Stimulated activated CD4-positive, alpha-beta T cell treated with anti-CD3 and anti-CD28 coated beads, Interleukin-1b, Interleukin-23, amount 100 ng/mL, for 48 hours (primary cell): Measurements from ENCODE around the gene TSR2.

Source experiments
- DNase-seq: peaks from one replicate; pipeline ENCODE4 v3.0.0-alpha.2; 2020

The TSR2 gene, protein sequence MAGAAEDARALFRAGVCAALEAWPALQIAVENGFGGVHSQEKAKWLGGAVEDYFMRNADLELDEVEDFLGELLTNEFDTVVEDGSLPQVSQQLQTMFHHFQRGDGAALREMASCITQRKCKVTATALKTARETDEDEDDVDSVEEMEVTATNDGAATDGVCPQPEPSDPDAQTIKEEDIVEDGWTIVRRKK

DNA sequence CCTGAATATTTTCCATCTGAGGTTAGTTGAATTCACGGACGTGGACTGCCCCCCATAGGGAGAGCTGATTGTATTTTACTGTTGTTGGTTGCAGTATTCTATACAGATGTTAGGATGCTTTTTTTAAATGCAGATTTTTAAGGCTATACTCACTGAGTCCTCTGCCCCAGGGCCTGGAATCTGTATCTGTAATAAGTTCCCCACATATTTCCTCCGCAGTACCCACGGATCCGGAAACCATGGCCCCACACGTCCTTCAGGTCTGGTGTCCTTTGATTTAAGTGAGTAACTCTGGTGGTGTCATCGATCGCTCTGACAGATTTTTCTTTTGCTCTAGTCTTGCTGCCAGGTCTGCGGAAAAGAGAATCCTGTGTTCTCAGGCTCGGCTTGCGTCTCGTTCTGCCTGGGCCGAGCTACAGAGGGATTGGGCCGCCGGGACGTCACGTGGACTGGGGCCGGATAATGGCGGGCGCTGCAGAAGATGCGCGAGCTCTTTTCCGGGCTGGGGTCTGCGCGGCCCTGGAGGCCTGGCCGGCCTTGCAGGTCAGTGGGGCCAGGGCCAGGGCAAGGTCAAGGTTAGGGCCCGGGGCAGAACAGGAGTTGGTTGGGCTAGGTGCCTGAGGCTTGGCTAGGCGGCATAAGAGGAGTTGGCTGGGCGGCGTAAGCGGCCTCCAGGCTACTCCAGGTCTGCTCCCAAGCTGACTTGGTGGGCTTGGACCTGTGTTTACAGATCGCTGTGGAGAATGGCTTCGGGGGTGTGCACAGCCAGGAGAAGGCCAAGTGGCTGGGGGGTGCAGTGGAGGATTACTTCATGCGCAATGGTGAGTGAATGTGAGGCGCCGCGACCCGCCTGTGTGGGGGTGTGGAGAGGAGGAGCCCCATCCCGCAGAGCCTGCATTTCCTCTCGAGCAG, at the start of gene TSR2:
Gene TSR2, plus strand, starts transcription at position 445 of the 912 bp plus-strand sequence. Its CDS starts 18 bp downstream, at position 463.
- DNase-seq, result peak; percentile 78

DNA sequence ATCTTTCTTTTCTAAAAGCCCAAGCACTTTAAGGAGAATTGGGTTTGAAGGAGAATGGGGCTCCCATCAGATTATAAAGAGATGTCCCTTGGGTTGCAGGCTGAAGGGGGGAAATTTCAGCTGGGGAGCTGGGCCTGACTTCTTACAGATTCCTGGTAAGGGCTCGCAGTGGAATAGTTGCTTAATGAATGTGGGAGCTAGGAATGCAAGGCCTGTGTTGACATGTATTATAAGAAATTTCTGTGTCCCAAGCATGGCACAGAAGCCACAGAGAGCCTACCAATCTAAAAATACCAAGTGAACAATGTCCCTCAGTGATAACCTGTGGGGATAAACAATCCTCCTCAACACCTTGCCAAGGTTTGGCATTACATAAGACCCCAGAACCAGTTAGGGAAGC, 43.1 kb upstream of the TSR2 start:
- DNase-seq, result no peak

DNA sequence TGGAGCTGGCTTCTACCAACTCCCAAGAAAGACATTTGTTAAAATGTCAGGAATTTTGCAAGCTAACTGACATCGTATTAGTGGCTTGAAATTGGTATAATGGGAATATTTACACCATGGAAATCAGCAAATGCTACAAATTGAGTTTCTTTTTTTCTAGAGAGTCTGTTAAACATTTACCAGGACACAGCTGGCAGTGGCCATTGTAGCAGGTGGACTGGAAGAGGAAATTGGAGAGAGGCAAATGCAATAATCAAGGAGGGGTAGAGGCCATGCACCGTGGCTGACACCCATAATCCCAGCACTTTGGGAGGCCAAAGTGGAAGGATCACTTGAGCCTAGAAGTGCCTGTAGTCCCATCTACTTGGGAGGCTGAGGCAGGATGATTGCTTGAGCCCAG, 32.9 kb upstream of the TSR2 start:
- DNase-seq, result no peak

DNA sequence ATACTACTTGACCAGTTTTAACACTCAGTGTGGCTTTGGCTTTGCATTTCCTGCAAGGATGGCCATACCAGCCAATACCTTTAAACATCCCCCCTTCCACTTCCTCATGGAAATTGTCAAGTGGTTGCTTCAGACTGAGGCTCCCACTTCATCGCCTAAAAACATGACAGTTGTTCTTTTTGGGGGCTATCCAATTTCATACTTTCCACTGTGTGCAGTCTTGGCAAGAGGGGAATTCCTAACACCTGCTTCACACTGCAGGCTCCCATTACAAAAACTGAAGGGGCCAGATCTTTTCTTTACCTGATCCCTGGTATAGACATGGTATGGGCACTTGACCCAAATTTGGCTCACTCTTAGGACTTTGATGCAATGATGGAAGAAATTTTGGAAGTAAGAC, 28.5 kb upstream of the TSR2 start:
- no peak for DNase-seq

DNA sequence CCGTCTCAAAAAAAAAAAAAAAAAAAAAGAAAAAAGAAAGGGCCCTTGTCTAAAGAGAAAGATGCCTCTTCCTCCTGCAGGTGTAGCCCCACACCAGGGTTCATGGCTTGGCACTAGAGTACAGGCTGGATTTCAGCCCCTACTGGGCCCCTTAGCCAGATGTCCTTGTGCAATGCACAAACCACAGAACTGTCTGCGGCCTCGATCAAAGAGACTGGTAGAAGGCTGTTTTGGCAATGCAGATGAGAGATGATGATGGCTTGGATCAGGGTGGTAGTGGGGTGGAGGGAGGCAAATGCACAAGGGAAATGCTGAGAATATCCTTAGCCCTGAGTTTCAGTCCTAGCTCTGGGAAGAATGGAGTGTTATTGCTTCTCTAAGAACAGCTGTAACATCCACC, 26.5 kb upstream of the TSR2 start:
- no peak for DNase-seq

DNA sequence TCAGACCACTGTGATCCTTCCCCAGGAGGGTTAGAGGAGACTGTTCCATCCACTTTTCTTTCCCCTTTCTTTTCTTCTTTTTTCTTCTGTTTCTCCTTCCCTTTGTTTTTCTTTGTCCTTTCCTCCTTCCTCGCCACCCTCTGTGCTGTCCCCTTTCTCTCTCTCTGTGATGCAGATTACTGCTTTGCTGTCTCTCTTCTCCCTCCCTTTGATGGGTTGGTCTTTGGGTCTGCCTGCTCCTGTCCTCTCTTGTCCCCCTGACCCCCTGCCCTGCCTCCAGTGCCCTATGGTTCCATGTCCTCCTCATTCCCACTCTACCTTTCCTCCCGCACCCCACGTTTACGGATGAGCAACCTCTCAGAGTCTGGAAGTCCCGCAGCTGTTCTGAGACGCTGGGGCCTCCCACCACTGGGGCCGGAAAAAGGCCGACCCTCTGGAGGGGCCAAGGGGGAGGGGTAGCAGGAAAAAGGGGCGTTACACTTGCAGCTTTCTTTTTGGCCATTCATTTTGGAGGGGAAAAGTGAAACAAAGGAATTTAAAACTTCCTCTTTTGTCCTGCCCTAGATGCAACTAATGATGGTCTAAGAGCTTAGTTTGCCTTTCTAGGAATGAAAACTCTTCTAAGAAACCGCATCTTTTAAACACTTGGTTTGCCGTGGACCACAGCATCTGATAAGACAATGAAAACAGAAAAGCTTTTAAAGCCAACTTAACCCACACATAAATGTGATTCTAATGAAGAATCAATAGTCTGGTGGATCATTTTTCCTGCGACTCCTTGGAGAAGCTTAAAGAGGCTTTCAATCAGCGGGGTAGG, 24.5 kb upstream of the TSR2 start:
- DNase-seq, result no peak

DNA sequence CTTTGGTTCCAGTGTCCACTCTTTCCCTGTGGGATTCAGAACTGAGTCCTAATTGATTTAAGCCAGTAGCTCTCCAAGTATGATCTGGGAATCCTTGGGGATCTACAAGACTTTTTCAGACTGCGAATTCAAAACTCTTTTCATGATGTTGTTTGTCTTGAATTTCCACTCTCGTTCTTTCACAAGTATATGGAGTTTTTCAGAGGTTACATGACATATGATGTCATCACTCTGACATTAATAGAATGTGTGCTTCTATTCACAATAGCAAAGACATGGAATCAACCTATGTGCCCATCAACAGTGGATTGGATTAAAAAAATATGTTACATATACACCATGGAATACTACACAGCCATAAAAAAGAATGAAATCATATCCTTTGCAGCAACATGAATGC, 23.2 kb upstream of the TSR2 start:
- DNase-seq, result no peak

DNA sequence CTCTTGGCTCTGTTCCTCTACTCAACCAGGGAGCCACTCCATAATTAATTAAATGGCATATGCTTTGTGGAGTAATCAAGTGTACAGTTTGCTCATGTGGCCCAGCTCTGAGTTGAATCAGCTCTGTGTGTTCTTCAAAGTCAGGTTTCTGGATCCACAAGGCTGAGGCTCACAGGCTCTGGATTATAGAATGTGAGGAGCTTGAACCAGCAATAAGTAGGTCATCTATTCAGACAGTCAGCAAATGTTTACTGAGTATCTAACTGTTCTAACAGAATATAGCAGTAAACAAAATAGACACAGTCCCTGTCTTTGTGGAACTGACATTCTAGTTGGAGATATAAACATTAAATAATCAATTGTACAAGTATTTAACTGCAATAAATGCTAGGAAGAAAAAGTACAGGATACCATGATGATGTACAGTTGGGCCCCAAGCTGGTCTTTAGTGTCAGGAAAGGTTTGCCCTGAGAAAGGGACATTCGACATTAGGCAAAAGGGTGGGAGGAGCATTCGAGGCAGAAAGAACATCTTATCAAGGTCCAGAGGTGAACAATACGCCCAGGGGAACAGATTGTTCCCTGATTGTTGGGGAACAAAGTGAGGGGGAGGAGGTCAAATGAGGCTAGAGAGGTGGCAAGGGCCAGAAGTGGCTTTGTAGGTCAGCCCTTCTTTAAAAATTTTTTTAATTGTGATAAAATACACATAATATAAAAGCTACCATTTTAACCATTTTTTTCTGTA, 20.5 kb upstream of the TSR2 start:
- DNase-seq, result no peak

DNA sequence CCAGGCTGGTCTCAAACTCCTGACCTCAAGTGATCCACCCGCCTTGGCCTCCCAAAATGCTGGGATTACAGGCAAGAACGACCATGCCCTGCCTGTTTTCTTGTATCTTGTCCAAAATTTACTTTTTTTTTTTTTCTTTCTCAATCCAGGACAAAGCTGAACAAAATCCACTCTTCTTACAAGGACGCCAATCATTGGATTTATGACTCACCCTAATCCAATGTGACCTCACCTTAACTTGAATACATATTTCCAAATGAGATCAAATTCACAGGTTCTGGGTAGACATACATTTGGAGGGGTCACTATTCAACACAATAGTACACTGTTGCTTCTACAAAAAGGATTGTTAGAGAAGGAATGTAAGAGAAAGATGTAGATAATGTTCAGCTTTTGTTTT, 18.0 kb upstream of the TSR2 start:
- DNase-seq, result no peak

DNA sequence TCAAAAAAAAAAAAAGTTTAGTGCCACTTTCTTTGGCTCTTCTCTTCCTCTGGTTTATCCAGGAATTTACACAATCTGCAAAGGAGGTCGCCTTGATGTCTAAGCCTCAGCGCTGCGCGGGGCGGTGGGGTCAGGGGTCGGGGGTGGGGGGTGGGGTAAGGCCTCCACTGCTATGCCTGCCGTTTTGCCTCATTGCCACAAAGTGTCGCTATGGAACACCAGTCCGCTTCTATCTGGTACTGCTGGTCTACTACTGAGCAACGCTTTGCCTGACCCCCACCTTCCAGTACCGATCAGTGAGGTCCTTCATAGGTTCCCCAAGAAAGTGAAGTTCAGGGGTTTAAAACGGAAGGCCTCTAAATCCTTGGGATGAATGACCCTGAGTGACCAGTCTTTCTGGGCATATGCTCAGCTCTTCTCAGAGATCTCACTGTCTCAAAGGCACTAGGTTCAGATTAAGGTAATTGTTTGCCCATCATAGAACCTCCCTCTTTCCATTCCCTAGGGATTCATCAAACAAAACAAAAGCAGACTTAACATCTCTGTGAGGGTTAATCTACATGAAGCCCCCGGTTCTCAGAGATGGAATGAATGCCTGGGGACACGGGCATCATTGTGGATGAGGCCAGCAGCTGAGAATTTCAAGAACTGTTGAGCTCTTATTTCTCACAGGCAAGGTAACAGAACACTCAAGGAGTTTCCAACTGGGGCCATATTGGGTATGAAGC, 16.9 kb upstream of the TSR2 start:
- no peak for DNase-seq

DNA sequence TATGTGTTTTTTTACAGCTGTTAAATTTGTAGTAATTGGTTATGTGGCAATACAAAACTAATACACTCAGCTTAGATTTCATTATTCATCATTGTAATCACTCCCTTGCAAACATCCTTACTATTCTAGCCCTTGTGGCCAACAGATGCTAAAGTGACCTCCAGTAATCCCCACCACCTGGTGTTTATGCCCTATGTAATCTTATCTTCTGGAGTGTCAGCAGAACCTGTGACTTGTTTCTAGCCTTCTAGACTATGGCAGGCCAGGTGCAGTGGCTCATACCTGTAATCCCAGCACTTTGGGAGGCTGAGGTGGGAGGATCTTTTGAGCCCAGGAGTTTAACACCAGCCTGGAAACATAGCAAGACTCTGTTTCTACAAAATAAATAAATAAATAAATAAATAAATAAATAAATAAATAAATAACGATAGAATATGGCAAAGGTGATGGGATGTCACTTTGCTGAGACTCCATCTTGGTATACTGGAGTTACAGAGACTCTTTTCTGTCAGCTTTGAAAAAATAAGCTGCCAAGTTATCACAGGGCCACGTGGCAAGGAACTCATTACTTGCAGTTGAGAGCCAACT, 12.3 kb upstream of the TSR2 start:
- no peak for DNase-seq

DNA sequence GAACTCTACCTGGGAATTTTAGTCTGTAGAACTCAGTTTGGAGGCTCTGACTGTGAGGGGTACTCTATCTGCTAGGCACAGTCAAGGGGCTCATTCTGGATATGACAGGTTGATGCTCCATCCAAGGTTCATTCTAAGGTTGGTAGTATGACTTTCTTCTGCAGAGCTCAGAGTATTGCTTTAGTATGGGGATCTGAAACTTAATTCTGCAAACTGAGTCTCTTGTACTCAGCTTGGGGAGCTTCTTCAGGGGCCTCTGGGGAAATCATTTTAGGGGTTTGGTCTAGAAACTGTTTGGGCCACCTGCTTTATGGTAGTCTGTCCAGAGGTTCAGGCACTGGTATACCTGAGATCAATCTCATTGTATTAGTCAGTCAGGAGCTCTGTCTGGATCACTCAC, 9.7 kb upstream of the TSR2 start:
- no peak for DNase-seq

DNA sequence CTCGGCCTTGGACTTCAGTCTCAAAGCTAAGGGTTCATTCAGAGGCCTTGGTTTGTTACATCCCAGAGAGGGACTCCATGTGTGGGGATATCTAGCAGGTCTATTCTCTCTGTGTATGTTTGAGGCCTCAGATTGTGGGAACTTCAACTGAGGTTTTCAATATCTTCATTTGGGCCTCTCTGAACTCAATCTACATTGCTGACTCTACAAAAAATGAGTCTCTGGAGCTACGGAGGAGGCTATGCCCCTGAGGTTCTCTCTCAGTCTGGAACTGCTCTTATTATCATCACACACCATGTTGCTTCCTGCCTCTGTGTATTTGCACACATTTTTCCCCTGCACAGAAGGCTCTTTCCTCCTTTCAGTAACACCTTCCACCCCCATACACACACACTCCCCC, 5.1 kb upstream of the TSR2 start:
- no peak for DNase-seq

DNA sequence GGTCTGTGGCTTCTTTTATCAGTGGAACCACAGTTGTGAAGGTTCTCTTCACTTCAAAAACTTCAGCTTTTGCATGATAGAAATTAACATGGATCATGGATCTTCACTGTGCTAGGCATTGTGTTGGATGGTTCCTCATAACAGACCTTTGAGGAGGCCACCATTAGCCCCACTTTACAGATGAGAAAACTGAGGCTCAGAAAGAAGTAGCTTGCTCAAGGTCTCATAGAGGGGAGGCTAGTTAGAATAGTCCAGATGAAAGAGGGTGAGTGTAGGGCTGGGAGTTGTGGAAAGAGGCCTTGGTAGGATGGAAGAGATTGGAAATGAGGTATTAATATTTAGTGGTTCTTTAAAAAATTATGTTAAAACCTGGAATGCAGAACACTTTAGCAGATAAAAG, 2.6 kb downstream of the TSR2 start:
- no peak for DNase-seq

DNA sequence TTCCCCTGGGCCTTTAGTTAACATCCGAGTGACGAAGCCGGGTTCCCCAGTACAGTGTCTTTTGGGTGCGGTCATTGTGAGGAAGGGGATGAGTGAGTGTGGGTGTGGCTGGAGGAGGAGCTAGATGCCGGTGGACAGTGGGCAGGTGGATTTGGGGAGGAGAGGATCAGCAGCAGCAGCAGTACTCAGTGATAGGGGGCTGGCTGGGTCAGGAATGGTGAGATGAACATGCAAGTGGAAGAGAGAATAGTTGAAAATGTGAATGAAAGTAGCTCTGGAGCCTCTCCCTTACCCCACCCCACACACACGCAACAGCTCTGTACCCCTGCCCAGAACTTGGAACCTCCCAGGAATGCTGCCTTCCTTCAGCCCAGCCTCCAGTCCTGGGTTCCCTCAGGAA, 4.5 kb downstream of the TSR2 start:
- DNase-seq, result no peak

DNA sequence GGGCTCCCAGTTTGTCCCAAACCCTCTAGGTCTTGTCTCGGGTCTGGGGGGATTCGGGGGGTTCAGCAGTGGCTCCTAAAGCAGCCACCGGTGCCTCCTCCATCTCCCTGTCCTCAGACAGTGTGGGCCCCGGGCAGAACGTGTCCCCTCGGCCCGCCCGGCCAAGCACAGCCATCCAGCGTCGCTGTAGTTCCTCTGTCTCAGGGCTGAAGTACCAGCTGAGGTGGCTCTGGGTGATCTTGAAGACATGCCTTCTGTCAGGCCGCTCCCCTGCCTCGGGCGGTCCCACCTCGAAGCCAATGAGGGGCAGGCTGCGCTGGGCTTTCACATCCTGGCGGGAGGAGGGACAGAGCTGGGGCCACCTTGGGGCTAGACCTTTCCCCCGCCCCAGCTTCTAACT, 5.9 kb downstream of the TSR2 start:
- DNase-seq, result no peak

DNA sequence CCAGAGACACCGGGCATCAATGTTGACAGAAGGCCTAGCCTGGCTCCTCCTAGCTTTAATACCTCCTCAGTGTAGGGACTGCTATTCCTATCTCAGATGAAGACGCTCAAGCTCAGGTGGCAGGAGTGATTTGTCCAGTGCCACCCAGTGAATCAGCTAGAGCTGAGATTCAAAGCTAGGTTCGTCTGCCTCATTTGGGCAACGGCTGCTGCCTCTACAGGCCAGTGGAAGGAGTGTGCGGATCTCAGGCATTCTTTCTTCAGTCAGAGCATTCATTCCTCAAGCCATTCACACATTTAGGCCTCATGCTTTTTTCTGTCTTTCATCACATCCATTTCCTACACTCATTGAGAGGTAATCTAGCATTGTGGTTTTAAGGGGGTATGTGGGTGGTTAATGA, 7.3 kb downstream of the TSR2 start:
- DNase-seq, result no peak

DNA sequence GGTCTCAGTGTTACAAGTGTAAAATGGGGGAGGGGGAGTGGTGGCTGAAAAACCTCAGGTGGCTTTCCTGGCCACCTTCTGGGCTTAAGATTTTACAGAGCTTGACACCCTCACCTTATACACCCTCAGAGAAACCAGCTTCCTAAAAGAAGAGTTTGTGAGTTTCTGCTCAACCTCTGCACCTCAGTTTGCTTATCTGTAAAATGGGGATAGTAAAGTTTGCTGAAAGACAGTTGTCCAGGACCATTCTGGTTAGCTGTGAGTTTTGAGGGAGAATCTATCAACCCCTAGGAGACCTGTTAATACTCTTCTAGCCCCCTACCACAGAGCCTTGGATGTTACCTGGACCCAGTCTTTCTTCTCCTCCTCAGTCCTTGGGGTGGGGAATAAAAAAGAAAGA, 9.7 kb downstream of the TSR2 start:
- no peak for DNase-seq

DNA sequence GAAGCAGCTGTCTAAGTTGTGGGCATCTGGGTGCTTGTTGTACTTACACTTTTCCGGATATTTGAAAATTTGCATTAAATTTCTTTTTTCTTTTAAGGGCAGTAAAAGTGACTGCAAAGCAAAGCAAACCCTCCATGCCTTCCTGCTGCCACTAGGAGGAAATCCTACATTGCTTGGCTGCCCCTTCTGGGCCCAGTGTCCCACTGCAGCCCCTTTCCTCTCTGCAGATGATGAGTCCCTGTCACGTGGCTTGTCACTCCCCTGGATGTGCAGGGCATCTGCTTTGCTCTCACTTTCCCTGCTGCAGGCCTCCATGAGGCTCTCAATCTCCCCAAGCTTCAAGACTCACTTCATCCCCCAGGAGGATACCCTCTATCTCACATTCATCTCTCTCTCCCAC, 12.7 kb downstream of the TSR2 start:
- no peak for DNase-seq

DNA sequence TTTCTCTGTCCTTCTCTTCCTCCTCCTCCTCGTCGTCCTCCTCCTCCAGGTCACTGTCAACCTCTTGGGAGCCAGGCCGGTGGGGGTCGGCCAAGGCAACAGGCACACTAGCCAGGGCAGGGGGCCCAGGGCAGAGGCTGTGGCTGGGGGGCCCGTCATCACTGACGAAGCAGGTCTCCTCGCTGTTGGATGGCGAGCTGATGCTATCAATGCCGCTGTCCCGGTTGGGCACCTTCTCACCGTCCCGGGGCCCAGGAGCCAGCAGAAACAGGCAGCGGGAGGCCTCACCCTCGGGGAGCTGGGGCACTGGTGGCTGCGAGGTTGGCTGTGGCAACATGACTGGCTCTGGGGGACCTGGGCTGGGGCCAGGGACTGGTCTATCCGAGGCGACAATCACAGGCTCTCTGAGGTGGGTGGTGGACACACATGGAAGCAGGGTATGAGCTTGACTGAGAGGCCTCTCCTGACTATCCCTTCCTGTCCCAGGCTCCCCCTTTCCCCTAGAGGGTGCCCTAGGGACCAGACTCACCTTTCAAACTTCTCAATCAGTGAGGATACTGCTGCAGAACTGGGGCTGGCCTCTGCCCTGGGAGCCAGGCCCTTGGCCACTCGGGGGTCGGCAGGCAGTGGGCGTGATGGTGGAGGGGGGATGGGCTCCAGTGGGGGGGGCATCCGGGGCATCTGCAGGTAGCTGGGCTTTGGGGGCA, 30.0 kb downstream of the TSR2 start:
- no peak for DNase-seq
